OCI-LY3 (cell line): Measurements from ENCODE around the gene ZAR1.
A peak's percentile ranks its signal among the peaks of the same experiment; 100 is the strongest.
"Not testable (repeated sequence)": the region's sequence is repeated elsewhere in the genome, so short reads cannot be mapped to it uniquely, and the experiment has no call there.

ENCODE experiments used
- H2AFZ ChIP-seq: fragments of 200-600, 300-600 bp; shearing (Covaris generic); 2 replicates; pipeline ENCODE4 v1.6.0; 2014; ENCODE audit warnings: antibody characterized with exemption, low read depth, low read length
- H3K27ac ChIP-seq: fragments of 200-600, 300-600 bp; sonication (generic); 2 replicates; pipeline ENCODE4 v1.5.1; 2014; ENCODE audit warnings: mild to moderate bottlenecking, low read length, moderate library complexity, mixed read lengths
- H3K27me3 ChIP-seq: fragments of 200-600, 300-600 bp; sonication (generic); 2 replicates; pipeline ENCODE4 v1.6.1; 2014; ENCODE audit warnings: low read depth, low read length, mixed read lengths
- H3K36me3 ChIP-seq: fragments of 200-600, 300-600 bp; sonication (generic); replicated peaks from 2 replicates; pipeline ENCODE3; 2014; ENCODE audit warnings: low read depth, low read length, mixed read lengths
- H3K4me1 ChIP-seq: fragments of 300-600, 200-600 bp; sonication (generic); 2 replicates; pipeline ENCODE4 v1.6.1; 2014; ENCODE audit warnings: low read length, mixed read lengths
- H3K4me2 ChIP-seq: fragments of 200-600, 300-600 bp; sonication (generic); 2 replicates; pipeline ENCODE4 v1.6.1; 2014; ENCODE audit warnings: low read length, mixed read lengths
- H3K4me3 ChIP-seq: fragments of 300-600, 200-600 bp; sonication (generic); 2 replicates; pipeline ENCODE4 v1.5.1; 2014; ENCODE audit warnings: antibody characterized with exemption, mild to moderate bottlenecking, low read length, moderate library complexity
- H3K79me2 ChIP-seq: fragments of 300-600, 200-600 bp; shearing (Covaris generic); 2 replicates; pipeline ENCODE4 v1.6.1; 2014; ENCODE audit warnings: mild to moderate bottlenecking, low read length, mixed read lengths
- H3K9ac ChIP-seq: fragments of 300-600, 200-600 bp; shearing (Covaris generic); 2 replicates; pipeline ENCODE4 v1.6.0; 2014; ENCODE audit warnings: mild to moderate bottlenecking, low read length, moderate library complexity
- H3K9me3 ChIP-seq: fragments of 200-600, 300-600 bp; shearing (Covaris generic); 2 replicates; pipeline ENCODE4 v1.6.1; 2014; ENCODE audit warnings: low read length, mixed read lengths; ENCODE audit not compliant: insufficient read depth
- H4K20me1 ChIP-seq: fragments of 200-600, 300-600 bp; sonication (generic); 2 replicates; pipeline ENCODE4 v1.6.1; 2016; ENCODE audit warnings: low read length, mixed read lengths; ENCODE audit not compliant: insufficient read depth
- EZH2phosphoT487 ChIP-seq: fragments of 200-600 bp; shearing (Covaris generic); IDR thresholded peaks from 2 replicates; pipeline ENCODE4 v1.6.1; 2018; ENCODE audit warnings: antibody characterized with exemption, mixed run types, low read depth
- TF ChIP-seq, protein P1 (sequence below): fragments of 200-600, 300-600 bp; sonication (generic); IDR thresholded peaks from 2 replicates; pipeline ENCODE4 v1.5.1; 2014; ENCODE audit warnings: antibody characterized with exemption, low read length, low read depth

ZAR1 gene, protein sequence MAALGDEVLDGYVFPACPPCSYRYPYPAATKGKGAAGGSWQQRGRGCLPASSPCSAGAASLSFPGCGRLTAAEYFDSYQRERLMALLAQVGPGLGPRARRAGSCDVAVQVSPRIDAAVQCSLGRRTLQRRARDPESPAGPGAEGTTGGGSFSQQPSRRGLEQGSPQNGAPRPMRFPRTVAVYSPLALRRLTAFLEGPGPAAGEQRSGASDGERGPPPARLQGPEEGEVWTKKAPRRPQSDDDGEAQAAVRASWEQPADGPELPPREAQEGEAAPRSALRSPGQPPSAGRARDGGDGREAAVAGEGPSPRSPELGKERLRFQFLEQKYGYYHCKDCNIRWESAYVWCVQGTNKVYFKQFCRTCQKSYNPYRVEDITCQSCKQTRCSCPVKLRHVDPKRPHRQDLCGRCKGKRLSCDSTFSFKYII

DNA sequence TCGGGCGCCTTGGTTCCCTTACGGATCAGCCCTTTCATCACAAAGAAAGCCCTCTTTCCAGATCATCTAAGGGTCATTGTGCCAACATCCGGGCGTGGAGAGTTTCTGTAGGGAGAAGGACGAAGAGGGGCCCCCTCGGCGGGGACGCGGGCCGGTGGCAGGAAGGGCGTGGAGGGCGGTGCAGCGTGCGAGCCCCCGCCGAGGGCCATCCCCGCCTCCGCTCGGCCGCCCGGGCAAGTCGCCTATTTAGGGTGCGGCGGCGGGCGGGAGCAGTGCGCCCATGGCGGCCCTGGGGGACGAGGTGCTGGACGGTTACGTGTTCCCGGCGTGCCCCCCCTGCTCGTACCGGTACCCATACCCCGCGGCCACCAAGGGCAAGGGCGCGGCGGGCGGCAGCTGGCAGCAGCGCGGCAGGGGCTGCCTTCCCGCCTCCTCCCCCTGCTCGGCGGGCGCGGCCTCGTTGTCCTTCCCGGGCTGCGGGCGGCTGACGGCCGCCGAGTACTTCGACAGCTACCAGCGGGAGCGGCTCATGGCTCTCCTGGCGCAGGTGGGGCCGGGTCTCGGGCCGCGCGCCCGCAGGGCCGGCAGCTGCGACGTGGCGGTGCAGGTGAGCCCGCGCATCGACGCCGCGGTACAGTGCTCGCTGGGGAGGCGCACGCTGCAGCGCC lies at the start of gene ZAR1:
Gene ZAR1, plus strand, starts transcription at position 241 of the 668 bp plus-strand sequence. Its CDS starts 40 bp downstream, at position 281.
- no peak within 1 kb of the TSS for H2AFZ ChIP-seq
- no peaks in the 10 kb centered on the region for H3K4me1 ChIP-seq
- no peak within 1 kb of the TSS for H3K27ac ChIP-seq
- no peak within 1 kb of the TSS for H3K9ac ChIP-seq
- H3K79me2 ChIP-seq, result no peaks in the 10 kb centered on the region
- no peak within 1 kb of the TSS for H3K4me3 ChIP-seq
- TF ChIP-seq EZH2phosphoT487, result no peak
- TF ChIP-seq, protein P1, sequence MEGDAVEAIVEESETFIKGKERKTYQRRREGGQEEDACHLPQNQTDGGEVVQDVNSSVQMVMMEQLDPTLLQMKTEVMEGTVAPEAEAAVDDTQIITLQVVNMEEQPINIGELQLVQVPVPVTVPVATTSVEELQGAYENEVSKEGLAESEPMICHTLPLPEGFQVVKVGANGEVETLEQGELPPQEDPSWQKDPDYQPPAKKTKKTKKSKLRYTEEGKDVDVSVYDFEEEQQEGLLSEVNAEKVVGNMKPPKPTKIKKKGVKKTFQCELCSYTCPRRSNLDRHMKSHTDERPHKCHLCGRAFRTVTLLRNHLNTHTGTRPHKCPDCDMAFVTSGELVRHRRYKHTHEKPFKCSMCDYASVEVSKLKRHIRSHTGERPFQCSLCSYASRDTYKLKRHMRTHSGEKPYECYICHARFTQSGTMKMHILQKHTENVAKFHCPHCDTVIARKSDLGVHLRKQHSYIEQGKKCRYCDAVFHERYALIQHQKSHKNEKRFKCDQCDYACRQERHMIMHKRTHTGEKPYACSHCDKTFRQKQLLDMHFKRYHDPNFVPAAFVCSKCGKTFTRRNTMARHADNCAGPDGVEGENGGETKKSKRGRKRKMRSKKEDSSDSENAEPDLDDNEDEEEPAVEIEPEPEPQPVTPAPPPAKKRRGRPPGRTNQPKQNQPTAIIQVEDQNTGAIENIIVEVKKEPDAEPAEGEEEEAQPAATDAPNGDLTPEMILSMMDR, result no peak
- no peaks in the 10 kb centered on the region for H3K36me3 ChIP-seq
- no peak within 1 kb of the TSS for H3K4me2 ChIP-seq
- no peaks in the 10 kb centered on the region for H3K9me3 ChIP-seq
- H4K20me1 ChIP-seq, result no peaks in the 10 kb centered on the region
- no peaks in the 10 kb centered on the region for H3K27me3 ChIP-seq

DNA sequence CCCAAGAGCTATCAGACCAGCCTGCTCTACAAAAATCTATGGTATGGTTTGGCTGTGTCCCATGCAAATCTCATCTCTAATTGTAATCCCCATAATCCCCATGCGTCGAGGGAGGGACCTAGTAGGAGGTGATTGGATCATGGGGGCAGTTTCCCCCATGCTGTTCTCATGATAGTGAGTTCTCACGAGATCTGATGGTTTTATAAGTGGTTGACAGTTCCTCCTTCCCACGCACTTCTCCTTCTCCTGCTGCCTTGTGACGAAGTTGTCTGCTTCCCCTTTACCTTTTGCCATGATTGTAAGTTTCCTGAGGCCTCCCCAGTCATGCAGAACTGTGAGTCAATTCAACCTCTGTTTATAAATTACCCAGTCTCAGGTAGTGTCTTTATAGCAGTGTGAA lies 49.1 kb upstream of the ZAR1 start:
- H4K20me1 ChIP-seq, H3K36me3 ChIP-seq, H3K4me1 ChIP-seq, H3K79me2 ChIP-seq, H3K9me3 ChIP-seq, H2AFZ ChIP-seq, H3K27ac ChIP-seq, H3K4me3 ChIP-seq, H3K27me3 ChIP-seq, H3K9ac ChIP-seq, H3K4me2 ChIP-seq: not testable (repeated sequence)

DNA sequence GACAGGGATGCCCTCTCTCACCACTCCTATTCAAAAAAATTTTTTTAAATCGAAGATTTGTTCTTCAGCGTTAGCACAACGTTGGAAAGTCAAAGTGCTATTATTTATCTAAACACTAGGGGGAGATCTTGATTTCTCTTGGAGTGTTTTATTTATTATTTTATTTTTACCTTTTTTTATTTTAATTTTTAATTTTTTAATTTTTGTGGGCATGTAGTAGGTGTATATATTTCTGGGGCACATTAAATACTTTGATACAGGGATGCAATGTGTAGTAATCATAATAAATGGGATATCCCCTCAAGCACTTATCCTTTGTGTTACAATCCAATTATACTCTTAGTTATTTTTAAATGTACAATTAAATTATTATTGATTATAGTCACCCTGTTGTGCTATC lies 44.3 kb upstream of the ZAR1 start:
- Histone ChIP-seq H3K4me1 (peaks cover 7% of the 10 kb centered on the region), H3K27me3 (no peaks in the 10 kb centered on the region), H3K79me2 (no peaks in the 10 kb centered on the region), H3K27ac (no peak overlapping the region), H3K9me3 (no peaks in the 10 kb centered on the region), H3K36me3 (no peaks in the 10 kb centered on the region), H2AFZ (no peak overlapping the region), H3K4me2 (no peak overlapping the region), H3K9ac (no peak overlapping the region), H4K20me1 (no peaks in the 10 kb centered on the region), H3K4me3 (no peak overlapping the region)
- TF ChIP-seq EZH2phosphoT487, result no peak
- TF ChIP-seq, protein P1, result peak; percentile 25; the same call in 1 of the 2 replicates

DNA sequence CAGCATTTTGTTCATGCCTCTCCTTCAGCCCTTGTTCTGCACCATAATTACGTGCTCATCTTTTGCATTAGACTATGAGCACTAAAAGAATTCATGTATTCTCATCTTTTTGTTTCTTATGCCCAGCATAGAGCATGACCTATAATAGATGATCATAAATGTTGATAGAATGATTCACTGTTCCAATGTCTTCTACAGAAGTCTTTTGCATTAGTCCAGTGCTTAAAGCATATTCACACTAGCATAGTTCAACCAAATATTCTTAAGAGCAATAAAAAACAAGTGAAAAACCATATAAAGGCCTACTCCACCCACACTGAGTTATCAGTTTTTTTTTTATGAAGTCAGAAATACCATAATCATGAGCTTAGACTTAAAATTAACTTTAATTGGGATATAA lies 43.4 kb upstream of the ZAR1 start:
- Histone ChIP-seq H3K4me2 (no peak overlapping the region), H3K79me2 (no peaks in the 10 kb centered on the region)

More for the DNA sequence above, 43.4 kb upstream of the ZAR1 start:
- Histone ChIP-seq H3K9ac (no peak overlapping the region), H3K9me3 (no peaks in the 10 kb centered on the region), H3K27ac (no peak overlapping the region), H3K36me3 (no peaks in the 10 kb centered on the region), H3K4me1 (peaks cover 7% of the 10 kb centered on the region), H2AFZ (no peak overlapping the region), H4K20me1 (no peaks in the 10 kb centered on the region), H3K27me3 (no peaks in the 10 kb centered on the region), H3K4me3 (no peak overlapping the region)
- no peak for TF ChIP-seq EZH2phosphoT487
- TF ChIP-seq, protein P1, result no peak
